ENCODE results near the gene SERPINA1. TPM values are rescaled to one million over a fixed set of nuclear protein-coding genes. Genes with fewer than 3 reads are reported as not detected.

SERPINA1 gene
- total and polyA plus RNA-seq, 10 of the 15 experiments (the other 5 are each of a cell fraction or from before 2014, with no cell fraction given) = 0.16 to 6.6 (median 0.53) TPM

GRCh38 chr14:94366146-94366915, 22.1 kb downstream of the SERPINA1 start, which contains the start of gene SERPINA2:
TSS of gene SERPINA2 (minus strand) at chr14:94366698.
- Histone ChIP-seq H3K36me3 (ENCODE audit: control insufficient read depth in 2 of 2, insufficient read depth in 2 of 2, low read length in 1 of 2) (no peaks in the 10 kb centered on the region), H2AFZ (ENCODE audit: control insufficient read depth, low read depth, low read length) (no peak within 1 kb of the TSS), H3K9me3 (replicated peaks; ENCODE audit: control insufficient read depth, insufficient read depth, low read length) (no peaks in the 10 kb centered on the region), H3K27me3 (replicated peaks in 1 of 2; ENCODE audit: control insufficient read depth in 2 of 2, insufficient read depth in 2 of 2, low read length in 1 of 2) (no peaks in the 10 kb centered on the region), H3K4me3 (no peak within 1 kb of the TSS), H3K9ac (ENCODE audit: control insufficient read depth, insufficient read depth, low read length) (no peak within 1 kb of the TSS), H4K20me1 (ENCODE audit: control insufficient read depth, insufficient read depth) (no peaks in the 10 kb centered on the region), H3K4me1 (ENCODE audit: control insufficient read depth, insufficient read depth, low read length) (no peaks in the 10 kb centered on the region), H3K79me2 (ENCODE audit: control insufficient read depth, insufficient read depth, low read length) (no peaks in the 10 kb centered on the region), H3K27ac (ENCODE audit: control insufficient read depth, insufficient read depth) (no peak within 1 kb of the TSS), H3K4me2 (ENCODE audit: control insufficient read depth, insufficient read depth) (no peak within 1 kb of the TSS)
- POLR2A ChIA-PET = no interaction called here
- CTCF ChIA-PET = no interaction called here
- SMC1A ChIA-PET (ENCODE audit: uncharacterized antibody, unreplicated experiment) = no interaction called here
- DNase-seq (ENCODE audit: low read depth, low spot score) = no peak
- no peak for FAIRE-seq
- RAD21 ChIA-PET (ENCODE audit: unreplicated experiment) = no interaction called here
- WGBS (ENCODE audit: insufficient coverage, insufficient replicate concordance, low lambda C conversion rate, missing lambda C conversion rate) = 42% methylated on average over 14 of the region's 14 CpGs
- TF ChIP-seq JUNB (IDR thresholded peaks at IDR 0.05) (no peak), MEF2B (IDR thresholded peaks at IDR 0.05; ENCODE audit: partially characterized antibody, poor library complexity, severe bottlenecking) (no peak), TARDBP (IDR thresholded peaks at IDR 0.05; ENCODE audit: borderline replicate concordance) (no peak), HSF1 (IDR thresholded peaks at IDR 0.05; ENCODE audit: low read depth, low read length) (no peak), STAT1 (conservative IDR thresholded peaks at IDR 0.05) (no peak), SIX5 (IDR thresholded peaks at IDR 0.05; ENCODE audit: low read depth, low read length, severe bottlenecking) (no peak), SKIL (IDR thresholded peaks at IDR 0.05; ENCODE audit: low read depth, poor library complexity, severe bottlenecking) (no peak), NKRF (conservative IDR thresholded peaks at IDR 0.05) (no peak), JUND (IDR thresholded peaks at IDR 0.05; ENCODE audit: low read depth, low read length) (no peak)
- intact Hi-C loops (cut with micrococcal nuclease; ENCODE audit: unreplicated experiment) = no loop called here
- no peak for ATAC-seq
- in situ Hi-C loops (cut with MboI) = no loop called here
- BruUV-seq (replicated peaks) = no TSS peak
